ENCODE data around the gene PLCB1.
A peak's percentile ranks its signal among the peaks of the same experiment; 100 is the strongest.

Gene PLCB1

GRCh38 chr20:8740265-8740664 is 608.2 kb downstream of the PLCB1 start:
- no peak for DNase-seq

GRCh38 chr20:8744228-8744844 is 612.3 kb downstream of the PLCB1 start:
- DNase-seq = no peak

GRCh38 chr20:8749101-8749500 is 617.0 kb downstream of the PLCB1 start:
- no peak for DNase-seq

DNA sequence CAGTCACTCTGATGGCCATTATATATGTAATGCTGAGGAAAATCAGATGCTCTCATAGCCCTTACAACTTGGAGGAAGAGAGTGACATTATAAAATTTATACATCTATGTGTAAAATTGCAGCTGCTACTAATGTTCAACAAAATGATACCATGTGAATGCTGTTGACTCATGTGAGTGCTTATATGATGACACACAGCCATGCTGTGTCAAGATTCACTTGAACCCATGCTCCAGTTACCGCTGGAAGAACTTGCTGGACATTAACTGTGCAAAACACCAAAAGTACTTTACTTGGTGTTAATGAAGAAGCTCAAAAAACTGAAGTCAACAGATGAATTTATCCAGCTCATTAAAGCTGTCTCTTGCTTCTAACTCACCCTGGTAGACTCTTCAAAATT is 617.9 kb downstream of the PLCB1 start:
- DNase-seq = no peak

GRCh38 chr20:8755340-8756118 is 623.5 kb downstream of the PLCB1 start:
- DNase-seq = no peak

- no peak for DNase-seq
These were observed 624.3 kb downstream of the PLCB1 start for GRCh38 chr20:8756410-8756809.

DNA sequence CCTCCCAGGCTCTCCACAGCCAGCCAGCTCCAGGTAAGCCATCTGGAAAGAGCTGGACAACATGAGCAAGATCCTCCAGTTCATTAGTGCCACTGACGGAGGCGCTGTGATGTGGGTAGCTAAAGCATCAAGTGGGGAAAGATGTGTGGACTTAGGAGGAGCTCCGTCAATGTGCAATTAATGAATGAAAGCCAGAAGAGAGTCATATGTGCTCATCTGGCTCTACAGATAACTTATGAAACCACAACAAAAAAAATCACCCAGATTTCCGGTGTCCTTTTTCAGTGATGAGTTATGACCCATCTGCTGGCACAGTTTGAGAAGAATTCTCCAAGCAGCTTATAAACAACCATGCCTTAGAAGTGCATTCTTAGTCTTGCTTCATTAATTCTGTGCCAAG is 625.1 kb downstream of the PLCB1 start:
- DNase-seq = no peak

- DNase-seq = no peak
These were observed 632.4 kb downstream of the PLCB1 start for GRCh38 chr20:8764344-8764962.

DNA sequence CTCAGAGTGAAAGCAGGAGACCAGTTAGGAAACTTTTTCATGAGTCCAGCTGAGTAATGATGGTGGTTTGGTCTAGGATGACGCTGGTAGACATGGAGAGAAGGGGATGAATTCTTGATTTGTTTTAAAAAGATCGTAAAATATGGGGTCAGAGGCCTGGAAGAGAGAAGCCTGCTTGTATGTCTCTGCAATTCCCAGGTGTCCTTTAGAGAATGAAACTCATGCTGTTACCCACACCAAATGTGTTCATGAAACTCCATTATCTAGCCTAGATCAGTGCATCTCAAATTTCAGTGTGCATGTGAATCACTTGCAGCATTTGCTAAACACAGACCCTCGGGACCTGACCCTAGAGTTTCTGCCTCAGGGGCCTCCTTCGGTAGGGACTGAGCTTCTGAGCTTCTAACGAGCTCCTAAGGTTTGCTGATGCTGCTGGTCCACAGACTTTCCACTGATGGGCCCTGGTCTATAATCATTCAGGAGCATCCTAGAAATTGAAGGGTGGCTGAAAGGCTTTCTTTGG is 634.9 kb downstream of the PLCB1 start:
- no peak for DNase-seq

DNA sequence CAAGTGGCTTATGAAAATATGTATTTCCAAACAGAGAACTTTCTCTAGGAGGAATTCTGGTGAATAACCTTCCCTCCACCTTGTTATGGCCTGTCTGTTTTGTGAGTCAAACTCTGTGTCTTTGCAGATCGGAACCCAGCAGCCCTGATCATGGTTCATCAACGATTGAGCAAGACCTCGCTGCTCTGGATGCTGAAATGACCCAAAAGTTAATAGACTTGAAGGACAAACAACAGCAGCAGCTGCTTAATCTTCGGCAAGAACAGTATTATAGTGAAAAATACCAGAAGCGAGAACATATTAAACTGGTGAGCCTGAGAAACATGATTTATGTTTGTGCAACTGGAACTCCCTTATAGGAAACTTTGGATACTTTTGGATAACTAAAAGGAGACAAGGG is 642.3 kb downstream of the PLCB1 start:
- no peak for DNase-seq

- DNase-seq = no peak
These were observed 645.8 kb downstream of the PLCB1 start for GRCh38 chr20:8777911-8778310.

DNA sequence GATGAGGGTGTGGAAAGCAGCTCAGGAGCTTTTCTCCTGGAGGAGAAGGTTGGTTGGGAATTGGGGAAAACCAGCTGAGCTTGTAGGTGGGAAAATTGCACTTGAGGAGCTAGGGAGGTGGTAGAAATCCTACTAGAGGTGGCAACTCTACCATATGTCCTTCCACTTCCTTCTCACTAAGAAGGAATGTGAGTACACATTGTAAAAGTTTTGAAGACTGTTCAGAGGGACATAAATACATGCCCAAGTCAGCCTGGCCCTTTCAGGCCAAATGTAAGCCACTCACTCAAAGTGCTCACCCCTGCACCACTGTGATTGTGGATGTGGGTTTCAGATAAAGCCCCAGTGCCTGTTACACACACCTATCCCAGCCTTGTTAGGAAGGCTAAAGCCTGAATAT is 646.3 kb downstream of the PLCB1 start:
- DNase-seq = no peak

GRCh38 chr20:8780915-8781314 is 648.8 kb downstream of the PLCB1 start:
- peak in 1 of 2 experiments; percentile 18 for DNase-seq

DNA sequence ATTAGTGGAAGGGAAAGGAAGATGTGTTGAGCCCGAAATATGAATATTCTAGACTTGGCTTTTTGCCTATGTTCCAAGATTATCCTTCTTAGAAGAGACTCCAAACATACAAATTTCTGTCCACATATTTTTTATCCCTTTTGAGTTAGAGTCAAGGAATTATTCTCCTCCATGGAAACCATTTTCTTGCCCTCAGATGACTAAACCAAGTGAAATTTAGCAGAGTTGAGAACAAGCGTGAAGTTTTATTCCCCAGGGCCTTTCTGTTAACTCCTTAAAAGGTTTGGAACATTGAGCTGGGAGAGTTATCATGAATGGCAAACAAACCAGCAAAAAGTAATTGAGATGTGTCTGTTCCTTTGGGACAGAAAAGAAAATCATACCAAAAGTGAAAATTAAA is 650.7 kb downstream of the PLCB1 start:
- DNase-seq = no peak

DNA sequence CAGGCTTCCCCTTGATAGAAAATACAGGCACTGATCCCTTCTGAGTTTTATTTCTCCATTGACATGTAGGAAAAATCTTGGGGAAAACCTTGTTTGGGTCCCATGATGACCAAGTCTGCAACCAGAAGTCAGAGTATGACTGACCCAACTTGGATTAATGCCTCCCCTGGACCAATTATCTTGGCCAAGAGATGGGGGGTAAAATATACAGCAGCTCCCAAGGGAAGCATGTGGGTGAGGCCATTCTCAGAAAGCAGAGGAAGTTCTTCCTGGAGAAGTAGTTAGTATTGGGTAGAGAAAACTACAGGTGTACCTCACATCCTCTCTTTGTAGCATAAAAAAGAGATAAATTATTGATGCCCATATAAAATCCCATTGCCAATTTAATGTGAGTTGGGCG is 651.7 kb downstream of the PLCB1 start:
- no peak for DNase-seq

- no peak for DNase-seq
These were observed 654.3 kb downstream of the PLCB1 start for GRCh38 chr20:8786383-8786782.

DNA sequence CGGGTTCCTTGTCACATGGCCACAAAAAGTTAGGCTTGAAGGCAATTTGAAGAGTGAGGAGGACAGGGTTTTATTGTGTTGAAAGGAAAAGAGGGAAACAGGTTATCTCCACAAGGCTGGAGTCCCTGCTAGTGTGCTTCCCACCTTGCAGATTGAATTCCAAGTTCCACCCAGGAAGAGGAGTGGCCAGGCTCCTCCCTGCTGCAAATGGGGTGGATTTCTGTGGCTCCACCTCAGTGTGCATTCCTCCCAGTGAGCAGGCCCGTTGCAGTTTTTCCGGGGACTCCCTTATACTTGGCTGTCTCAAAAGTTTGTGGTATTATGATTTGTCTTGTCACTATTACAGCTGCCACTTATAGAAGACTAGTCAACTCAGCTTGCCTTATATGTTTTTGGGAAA is 655.0 kb downstream of the PLCB1 start:
- DNase-seq = no peak

GRCh38 chr20:8788275-8788674 is 656.2 kb downstream of the PLCB1 start:
- no peak for DNase-seq

- DNase-seq = no peak
These were observed 656.8 kb downstream of the PLCB1 start for GRCh38 chr20:8788831-8789230.

DNA sequence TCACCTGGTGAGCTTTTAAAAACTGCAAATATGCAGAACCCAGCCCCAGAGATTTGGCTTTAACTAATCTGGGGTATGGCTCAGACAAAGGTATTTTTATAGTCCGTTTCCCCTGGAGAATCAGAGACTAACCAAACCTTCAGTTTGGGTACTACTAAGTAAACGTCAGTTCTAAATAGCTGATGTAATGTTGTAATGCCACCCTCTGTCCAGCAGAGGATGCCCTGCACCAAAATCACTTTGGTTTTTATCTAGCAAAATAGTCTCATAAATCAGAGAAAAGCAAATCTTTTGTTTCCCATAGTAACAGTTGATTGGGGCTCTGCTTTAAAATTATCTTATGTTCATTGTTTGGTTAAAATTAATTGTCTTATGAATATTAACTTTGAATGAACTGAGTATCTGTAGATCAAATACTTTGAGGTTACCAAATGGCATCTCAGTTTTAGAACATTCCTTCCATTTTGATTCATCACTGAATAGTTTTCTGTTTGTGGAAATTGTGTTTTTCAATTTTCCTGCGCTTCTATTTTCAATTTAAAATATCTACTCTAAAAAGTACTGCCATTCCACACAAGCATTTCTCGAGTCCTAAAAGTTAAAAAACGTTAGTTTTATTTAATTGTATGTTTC is 658.5 kb downstream of the PLCB1 start:
- DNase-seq = peak in 1 of 2 experiments; percentile 21

- no peak for DNase-seq
These were observed 663.3 kb downstream of the PLCB1 start for GRCh38 chr20:8795404-8795803.

DNA sequence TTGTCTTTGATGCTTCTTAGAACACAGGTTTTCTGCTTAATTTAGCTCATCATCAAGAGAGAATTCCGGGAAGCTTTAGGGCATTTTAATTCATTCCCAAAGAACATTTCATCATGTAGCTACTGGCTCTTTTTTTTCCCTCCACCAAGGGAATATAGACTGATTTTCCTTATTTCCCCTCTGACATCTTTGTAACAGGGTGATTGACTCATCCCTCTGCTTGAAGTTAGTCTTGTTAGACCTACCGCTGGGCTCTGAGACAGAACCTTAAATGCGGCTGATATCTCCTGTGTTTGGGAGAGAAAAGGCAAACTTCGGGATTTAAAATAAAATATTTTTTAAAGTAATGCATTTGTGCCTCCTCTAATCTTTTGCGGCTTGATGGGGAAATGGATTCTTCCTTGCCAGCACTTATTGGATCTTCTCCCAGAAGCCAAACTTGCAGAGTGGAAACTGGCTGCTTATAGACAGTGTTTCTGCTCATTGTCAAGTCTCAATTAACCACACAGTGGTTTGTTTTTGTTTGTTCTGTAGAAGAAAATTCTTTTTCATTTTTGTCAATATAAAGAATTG is 664.1 kb downstream of the PLCB1 start:
- DNase-seq = no peak

GRCh38 chr20:8798505-8798904 is 666.4 kb downstream of the PLCB1 start:
- DNase-seq = no peak
